Measurements from ENCODE around the gene UBAC2. TPM values are rescaled to one million over a fixed set of nuclear protein-coding genes. Genes with fewer than 3 reads are reported as not detected.

Gene UBAC2
- total and polyA plus RNA-seq, 7 donors = 31.8 to 73.9 (median 47.6) TPM

- H3K27me3 ChIP-seq = no peaks in the 10 kb centered on the region
- no peaks in the 10 kb centered on the region for H3K9me3 ChIP-seq
- H3K36me3 ChIP-seq = no peaks in the 10 kb centered on the region
- 86 to 94% methylated on average over 24 of the region's 24 CpGs for WGBS, 2 donors
- H3K4me3 ChIP-seq = no peak overlapping the region
- H3K27ac ChIP-seq = no peak overlapping the region
- TF ChIP-seq POLR2AphosphoS5 (IDR thresholded peaks at IDR 0.05) (no peak), POLR2A (IDR thresholded peaks at IDR 0.05) (no peak), EP300 (IDR thresholded peaks at IDR 0.05) (no peak), CTCF (IDR thresholded peaks at IDR 0.05) (no peak)
- no peaks in the 10 kb centered on the region for H3K4me1 ChIP-seq
- DNase-seq = no peak
- intact Hi-C loops (cut with DNase I) = no loop called here
Observed at GRCh38 chr13:99416411-99417121, 215.9 kb downstream of the UBAC2 start.

DNA sequence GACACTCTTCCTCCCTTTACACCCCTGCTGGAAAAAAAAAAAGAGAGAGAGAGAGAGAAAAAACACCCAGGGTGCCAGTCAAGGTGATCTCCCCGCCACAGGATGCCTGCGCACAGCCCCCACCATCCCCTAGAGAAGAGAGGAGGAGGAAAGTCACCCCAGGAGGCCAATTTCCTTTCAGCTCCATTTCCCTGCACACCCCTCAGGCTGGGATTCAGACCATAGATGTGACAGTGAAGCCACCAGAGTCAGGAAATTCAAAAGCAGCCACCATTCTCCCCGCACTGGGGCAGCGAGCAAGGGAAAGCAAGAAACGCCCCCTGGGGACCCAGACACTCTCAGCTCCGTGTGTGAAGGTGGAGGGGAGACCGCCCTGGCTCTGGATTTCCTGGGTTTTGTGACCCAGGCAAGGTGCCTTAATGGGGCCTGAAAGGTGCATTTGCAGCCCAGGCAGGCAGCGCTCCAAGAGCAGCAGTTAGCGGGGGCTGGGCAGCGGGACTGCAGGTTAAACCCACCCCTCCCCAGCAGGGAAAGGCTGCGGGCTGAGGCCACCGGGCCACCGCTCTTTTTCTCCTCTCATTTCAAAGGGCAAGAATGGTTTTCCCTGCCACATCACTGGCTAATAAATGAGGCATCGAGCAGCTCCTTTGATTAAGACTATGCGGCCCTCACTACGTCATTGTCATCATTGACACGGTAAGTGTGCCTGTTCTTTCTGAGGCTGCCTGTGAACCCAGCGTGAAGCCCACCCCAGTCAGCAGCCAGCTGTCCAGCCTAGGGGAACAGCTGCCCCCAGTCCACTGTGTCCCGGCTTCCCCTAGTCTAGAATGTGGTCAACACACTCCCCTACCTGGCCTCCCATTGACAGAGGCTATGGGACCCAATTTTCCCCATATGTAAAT, 216.8 kb downstream of the UBAC2 start:
- 73 to 89% methylated on average over 19 of the region's 19 CpGs for WGBS, 2 donors
- intact Hi-C loops (cut with DNase I) = no loop called here
- no peak for TF ChIP-seq POLR2A (IDR thresholded peaks at IDR 0.05)
- DNase-seq = no peak
- no peaks in the 10 kb centered on the region for H3K4me1 ChIP-seq
- no peaks in the 10 kb centered on the region for H3K9me3 ChIP-seq
- H3K27ac ChIP-seq = no peak overlapping the region
- no peak overlapping the region for H3K4me3 ChIP-seq
- no peaks in the 10 kb centered on the region for H3K27me3 ChIP-seq
- H3K36me3 ChIP-seq = no peaks in the 10 kb centered on the region

DNA sequence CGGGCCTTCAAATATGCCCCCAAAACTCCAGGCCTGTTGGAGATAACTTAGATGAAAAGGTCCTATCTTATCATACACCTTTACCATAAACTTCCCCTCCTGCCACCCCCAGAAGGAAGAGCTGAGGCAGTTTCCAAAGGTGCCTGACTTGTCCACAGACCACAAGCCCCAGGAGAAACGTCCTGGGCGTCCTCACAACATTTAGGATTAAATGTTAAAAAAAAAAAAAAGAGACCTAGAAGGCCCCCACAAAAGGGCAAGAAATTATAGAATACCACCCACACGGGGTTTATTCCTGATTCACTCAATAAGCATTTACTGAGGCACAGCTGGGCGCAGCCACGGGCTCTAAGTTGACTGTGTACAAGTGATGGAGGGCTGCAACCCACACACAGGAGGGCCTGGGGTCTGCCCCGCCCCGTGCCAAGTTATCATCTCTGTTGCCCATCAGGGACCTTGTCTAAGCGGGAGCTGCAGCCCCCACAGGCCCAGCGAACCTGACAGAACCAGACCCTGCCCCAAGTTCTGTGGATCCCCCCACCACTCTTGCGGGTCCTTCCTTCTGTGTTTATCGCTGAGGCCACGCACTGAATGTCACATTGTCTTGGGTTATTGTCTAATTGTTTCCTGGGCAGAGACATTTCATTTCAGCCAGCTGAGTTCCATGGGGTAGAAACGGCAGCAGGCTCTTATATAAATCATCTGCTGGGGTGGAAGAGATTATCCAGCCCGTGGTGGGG, 217.6 kb downstream of the UBAC2 start:
- H3K27me3 ChIP-seq = no peaks in the 10 kb centered on the region
- DNase-seq = no peak
- no peak overlapping the region for H3K4me3 ChIP-seq
- H3K4me1 ChIP-seq = no peaks in the 10 kb centered on the region
- H3K27ac ChIP-seq = no peak overlapping the region
- WGBS, 2 donors = 71 to 81% methylated on average over 15 of the region's 15 CpGs
- TF ChIP-seq EP300 (IDR thresholded peaks at IDR 0.05) = no peak
- TF ChIP-seq POLR2A (IDR thresholded peaks at IDR 0.05) = no peak
- no peak for TF ChIP-seq POLR2AphosphoS5 (IDR thresholded peaks at IDR 0.05)
- TF ChIP-seq CTCF (IDR thresholded peaks at IDR 0.05) = no peak
- no peaks in the 10 kb centered on the region for H3K36me3 ChIP-seq
- no peaks in the 10 kb centered on the region for H3K9me3 ChIP-seq
- intact Hi-C loops (cut with DNase I) = no loop called here

- H3K9me3 ChIP-seq = no peaks in the 10 kb centered on the region
- no peaks in the 10 kb centered on the region for H3K36me3 ChIP-seq
- H3K27me3 ChIP-seq = no peaks in the 10 kb centered on the region
- WGBS, 2 donors = 86 to 90% methylated on average over 4 of the region's 4 CpGs
- H3K27ac ChIP-seq = no peak overlapping the region
- intact Hi-C loops (cut with DNase I) = no loop called here
- no peaks in the 10 kb centered on the region for H3K4me1 ChIP-seq
- DNase-seq = no peak
- no peak for TF ChIP-seq EP300 (IDR thresholded peaks at IDR 0.05)
- no peak for TF ChIP-seq CTCF (IDR thresholded peaks at IDR 0.05)
- no peak for TF ChIP-seq POLR2AphosphoS5 (IDR thresholded peaks at IDR 0.05)
- no peak for TF ChIP-seq POLR2A (IDR thresholded peaks at IDR 0.05)
- no peak overlapping the region for H3K4me3 ChIP-seq
Observed at GRCh38 chr13:99418843-99419140, 218.1 kb downstream of the UBAC2 start.

Measured in sigmoid colon (tissue), 7 donors.